Neural progenitor cell (in vitro differentiated cells): ENCODE measurements around the gene NPHP4.

Source experiments
- EZH2 ChIP-seq: fragments of 200-600 bp; sonication (generic); IDR thresholded peaks from 2 replicates; pipeline ENCODE4 v1.6.1; 2017; ENCODE audit warnings: antibody characterized with exemption, mild to moderate bottlenecking, moderate library complexity
- EZH2phosphoT487 ChIP-seq: fragments of 200-600 bp; sonication (generic); IDR thresholded peaks from 2 replicates; pipeline ENCODE4 v1.6.1; 2017; ENCODE audit warnings: antibody characterized with exemption
- TF ChIP-seq, protein P1 (sequence below): fragments of 200-600 bp; sonication (generic); IDR thresholded peaks from 2 replicates; pipeline ENCODE4 v1.5.1; 2017; ENCODE audit warnings: antibody characterized with exemption, mild to moderate bottlenecking

GRCh38 chr1:5944154-5944842, 47.9 kb downstream of the NPHP4 start:
- TF ChIP-seq, protein P1, sequence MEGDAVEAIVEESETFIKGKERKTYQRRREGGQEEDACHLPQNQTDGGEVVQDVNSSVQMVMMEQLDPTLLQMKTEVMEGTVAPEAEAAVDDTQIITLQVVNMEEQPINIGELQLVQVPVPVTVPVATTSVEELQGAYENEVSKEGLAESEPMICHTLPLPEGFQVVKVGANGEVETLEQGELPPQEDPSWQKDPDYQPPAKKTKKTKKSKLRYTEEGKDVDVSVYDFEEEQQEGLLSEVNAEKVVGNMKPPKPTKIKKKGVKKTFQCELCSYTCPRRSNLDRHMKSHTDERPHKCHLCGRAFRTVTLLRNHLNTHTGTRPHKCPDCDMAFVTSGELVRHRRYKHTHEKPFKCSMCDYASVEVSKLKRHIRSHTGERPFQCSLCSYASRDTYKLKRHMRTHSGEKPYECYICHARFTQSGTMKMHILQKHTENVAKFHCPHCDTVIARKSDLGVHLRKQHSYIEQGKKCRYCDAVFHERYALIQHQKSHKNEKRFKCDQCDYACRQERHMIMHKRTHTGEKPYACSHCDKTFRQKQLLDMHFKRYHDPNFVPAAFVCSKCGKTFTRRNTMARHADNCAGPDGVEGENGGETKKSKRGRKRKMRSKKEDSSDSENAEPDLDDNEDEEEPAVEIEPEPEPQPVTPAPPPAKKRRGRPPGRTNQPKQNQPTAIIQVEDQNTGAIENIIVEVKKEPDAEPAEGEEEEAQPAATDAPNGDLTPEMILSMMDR = no peak
- TF ChIP-seq EZH2 (no peak), EZH2phosphoT487 (no peak)
